GM18861 (cell line): ENCODE measurements around the gene LRCH1.
A peak's percentile ranks its signal among the peaks of the same experiment; 100 is the strongest.

ENCODE experiments used
- ATAC-seq: cut with Tn5 transposase; IDR thresholded peaks from one replicate; pipeline ENCODE4 v1.9.1; 2021; ENCODE audit not compliant: unreplicated experiment

Gene LRCH1

DNA sequence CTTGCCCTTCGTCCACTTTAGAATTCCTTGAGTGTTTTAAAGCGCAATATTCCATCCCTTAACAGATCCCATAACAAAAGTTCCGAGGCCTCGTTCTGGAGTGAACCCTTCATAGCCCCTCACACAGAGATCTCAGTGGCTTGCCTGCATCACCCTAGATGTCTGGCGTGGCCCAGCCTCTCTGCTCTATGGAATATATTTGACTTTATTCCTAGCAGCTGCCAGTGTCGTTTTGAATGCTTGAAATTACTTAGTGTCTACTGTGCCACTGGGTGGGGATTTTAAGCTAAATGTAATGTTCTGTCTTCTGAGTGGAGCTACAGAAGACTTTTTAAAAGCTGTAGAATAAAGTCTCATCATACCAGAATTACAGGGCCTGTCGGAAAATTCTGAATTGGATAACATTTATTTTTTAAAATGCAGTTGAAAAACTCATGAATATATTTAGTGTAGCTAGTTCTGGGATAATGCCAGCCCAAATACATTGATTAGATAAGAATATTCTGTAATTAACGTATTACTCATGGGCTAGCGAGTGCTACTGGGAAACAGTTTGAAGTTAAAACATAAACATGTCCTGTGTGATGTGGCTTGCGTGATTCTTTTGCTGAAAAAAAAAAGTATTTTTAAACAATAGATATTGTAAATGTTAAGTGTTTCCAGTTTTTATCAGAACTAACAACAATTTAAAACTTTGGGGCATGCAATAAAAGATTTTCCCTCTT, 132.2 kb downstream of the LRCH1 start:
- no peak for ATAC-seq

DNA sequence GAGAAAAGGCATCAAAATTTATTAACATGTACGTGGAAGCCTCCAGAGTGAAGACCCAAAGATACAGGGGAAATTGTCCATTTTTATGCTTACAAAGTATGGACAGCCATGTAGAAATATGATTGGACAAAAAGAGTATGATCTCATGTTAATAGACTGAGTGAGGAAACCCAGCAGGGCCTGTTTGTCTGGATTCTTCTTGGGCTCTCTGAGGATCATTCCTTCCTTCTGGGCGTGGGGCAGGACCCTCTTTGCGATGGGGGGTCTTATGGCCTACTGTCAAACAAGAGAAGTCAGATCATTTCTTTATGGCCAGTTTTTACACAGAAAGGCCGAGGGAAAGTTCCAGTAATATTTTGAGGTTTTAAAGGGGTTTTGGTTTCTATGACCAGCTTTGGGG, 133.2 kb downstream of the LRCH1 start:
- no peak for ATAC-seq

DNA sequence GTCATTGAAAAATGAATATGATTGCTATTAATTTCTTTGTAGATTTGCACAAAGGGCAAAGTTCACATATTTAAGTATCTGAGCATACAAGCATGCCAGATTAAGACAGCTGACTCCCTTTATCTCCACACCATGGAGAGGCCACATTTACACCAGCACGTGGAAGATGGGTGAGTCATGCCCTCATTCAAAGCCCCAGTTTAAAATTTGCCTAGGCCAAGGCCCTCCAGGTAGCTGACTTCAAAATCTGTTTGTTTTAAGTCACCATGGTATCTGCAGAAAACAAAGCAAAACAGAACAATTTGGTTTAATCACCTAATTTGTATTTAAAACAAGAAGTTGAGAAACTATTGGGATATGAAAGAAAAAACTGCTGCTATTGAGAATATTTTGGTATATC, 134.8 kb downstream of the LRCH1 start:
- ATAC-seq: peak; percentile 61

DNA sequence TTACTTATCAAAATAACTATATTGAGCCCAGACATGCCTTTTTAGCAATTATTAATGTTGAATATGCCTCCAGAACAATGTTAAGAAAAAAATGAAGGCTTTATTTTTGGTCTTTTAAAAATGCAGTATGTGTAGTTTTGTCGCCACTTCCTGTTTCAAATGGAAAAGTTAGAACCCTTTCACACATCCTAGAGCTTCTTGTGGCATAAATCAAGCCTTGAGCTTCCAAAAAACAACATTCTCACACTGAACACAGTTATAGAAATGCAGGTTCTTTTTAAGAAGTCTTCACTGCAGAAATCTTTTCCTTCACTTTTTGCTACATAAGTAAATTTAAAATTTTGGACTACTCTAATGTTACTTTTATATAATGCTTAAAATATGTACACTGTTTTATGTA, 135.3 kb downstream of the LRCH1 start:
- ATAC-seq: no peak

DNA sequence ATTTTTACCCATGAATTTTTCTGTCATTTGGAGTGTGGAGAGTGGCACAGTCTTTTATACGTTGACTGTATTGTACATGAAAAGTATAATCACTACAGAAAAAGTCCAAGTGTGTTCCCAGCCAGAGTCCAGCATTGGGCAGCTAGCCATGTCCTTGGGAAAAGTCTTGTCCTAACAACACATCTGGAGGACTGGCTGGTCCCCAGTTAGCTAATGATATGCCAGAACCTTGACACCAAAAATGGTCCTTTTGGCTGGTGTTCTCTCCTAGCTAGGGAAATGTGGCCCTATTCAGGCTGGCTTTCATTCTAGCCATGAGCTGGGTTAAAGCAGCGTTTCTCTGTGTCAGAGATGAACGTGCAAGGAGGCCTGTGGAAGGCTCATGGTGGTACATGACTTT, 145.0 kb downstream of the LRCH1 start:
- no peak for ATAC-seq

DNA sequence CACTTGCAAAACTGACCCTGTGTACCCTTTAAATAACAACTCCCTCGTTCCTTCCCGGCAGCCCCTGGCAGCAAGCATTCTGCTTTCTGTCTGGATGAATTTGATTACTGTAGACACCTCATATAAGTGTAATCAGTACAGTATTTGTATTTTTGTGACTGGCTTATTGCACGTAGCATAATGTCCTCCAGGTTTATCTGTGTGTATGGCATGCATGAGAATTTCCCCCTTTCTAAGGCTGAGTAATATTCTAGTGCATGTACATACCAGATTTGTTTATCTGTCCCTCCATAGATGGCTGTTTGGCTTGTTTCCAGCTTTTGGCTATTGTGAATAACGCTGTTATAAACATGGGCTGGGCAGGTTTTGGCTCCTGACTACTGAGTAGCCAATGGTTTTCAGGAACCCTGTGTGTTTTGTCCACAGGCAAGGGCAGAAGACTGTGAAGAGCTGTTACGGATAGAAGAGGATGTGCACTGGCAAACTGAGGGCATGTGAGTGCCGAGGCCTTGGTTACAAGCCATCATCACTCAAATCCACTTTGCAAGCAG, 146.0 kb downstream of the LRCH1 start:
- no peak for ATAC-seq

DNA sequence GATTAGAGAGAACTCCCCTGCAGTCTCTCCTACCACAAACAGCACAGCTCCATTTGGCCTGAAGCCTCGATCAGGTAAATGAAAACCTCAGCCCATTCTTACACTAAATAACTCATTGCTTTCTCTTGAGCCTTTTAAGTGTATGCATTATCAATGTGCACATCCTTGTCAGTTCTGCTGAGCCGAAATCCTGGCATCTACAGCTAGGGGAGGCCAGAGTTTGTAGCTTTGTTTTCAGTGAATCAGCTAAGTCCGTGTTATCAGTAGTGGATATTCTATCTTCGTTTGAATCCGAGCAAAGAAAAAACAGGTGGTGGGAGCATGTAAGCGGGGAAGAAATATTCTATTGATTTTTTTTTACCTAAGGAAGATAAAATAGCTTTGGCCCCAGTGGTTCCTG, 159.6 kb downstream of the LRCH1 start:
- ATAC-seq: no peak

DNA sequence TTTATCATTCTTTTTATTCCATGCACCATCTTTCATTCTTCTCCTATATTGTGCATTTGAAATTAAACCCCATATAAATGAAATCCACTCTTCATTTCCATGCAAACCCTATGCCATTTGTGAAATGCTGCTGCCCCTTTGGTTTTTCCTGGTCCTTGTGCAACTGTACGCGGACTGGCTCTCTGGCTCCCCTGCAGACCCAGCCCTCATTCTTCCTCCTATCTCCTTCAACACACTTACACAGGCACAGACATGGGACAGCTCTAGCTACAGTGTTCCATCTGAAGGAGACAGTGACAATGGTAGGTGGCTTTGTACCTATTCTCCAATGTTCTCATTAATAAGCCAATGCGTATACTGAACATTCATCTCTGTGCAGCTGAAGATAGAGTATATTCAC, 162.4 kb downstream of the LRCH1 start:
- ATAC-seq: no peak

DNA sequence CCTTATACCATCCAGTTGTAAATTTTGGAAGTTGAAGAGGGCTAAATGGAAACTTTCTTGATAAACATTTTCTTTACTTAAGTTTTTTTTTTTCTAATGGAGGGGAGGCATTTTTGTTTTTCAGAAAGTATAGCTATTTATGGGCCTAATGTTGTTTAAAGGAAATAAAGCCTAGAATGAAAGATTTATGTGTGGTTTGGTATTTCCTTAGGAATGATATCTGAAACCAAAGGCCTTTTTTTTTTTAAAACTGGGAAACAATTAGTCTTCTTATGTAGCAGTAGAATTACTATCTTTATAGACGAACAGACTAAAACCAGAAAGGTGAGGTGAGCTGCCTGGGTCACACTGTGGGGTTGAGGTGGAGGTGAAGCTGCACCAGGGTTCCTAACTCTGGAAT, 163.9 kb downstream of the LRCH1 start:
- ATAC-seq: no peak

DNA sequence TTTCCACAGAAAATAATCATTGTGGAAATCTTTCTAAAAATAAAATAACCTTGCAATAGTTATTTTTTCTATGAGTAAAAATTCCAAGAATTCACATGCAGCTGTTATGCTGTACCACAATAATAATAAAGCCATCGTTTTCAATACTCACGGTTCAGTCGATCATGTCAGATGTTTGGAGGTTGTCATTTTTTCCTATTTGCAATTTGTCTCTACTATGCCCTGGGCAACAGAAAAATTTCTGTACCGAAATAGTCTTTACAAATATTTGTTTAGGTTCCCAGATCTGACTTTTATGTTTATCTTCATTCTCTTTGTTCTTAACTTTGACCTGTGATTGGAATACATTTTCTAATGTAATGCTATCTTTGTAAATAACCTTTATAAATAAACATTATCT, 164.3 kb downstream of the LRCH1 start:
- no peak for ATAC-seq

DNA sequence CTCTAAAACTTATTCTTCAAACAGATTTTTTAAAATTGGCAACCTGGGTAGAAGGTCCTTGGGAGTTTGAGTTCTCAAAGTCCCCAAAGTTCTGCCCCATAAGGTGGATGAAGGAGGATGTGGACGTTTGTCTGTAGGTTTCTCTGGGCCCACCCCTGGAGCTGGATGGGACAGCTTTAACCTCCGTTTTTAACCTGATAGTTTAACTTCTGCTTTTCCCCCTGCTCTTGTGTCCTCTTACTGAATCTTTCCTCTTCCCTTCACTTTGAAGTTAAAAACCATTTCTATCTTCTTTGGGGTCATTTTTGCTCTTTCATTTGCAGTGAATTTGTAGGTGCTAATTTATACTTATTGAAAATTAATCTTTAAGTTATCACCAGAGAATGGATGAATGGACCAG, 164.9 kb downstream of the LRCH1 start:
- ATAC-seq: no peak

DNA sequence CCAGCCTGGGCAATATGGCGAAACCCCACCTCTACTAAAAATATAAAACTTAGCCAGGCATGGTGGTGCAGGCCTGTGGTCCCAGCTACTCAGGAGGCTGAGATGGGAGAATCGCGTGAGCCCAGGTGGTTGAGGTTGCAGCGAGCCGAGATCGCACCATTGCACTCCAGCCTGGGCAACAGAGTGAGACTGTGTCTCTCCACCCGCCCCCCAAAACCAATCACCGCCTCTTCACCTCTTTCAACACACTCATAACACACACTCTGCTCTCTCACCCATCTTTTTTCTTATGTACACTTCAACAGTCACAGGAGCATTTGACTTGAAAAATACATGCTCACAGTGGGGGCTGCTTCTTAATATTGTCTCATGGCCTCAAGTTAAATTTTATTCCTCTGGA, 167.2 kb downstream of the LRCH1 start:
- no peak for ATAC-seq

DNA sequence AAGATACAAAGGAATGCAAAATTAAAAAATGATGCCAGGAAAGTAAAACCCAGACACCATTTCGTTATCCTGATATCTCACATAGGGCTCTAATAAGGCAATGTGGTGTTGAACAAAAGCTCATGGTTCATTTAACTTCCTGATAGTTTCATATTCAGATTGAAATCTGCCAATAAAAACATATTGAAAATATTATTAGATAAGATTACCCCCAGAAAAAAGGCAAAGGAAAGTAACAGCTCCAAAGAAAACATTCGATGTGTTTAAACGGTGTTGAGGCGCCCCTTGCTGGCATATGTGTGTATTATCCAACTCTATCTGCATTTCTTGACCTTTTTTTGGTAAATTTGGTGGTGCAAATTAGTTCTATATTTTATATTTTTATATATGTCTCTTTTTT, 168.1 kb downstream of the LRCH1 start:
- no peak for ATAC-seq

DNA sequence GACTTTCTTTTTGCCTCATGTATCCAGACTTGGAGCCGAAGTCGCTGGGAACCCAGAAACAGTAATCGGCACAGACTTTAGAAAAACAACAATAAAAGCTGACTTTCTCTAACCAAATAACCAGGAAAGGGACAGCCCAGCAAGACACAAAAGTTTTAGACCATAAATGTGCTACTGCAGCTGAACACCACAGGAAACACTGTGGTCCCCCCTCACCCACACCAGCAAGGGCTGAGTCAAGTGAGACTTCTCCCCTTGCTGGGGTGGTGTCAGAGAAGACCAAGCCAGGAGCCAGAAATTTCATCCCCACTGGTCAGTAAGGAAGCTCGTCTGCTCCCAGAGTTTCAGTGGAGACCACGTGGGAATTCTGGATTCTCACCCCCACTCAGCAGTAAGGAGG, 173.4 kb downstream of the LRCH1 start:
- ATAC-seq: no peak

DNA sequence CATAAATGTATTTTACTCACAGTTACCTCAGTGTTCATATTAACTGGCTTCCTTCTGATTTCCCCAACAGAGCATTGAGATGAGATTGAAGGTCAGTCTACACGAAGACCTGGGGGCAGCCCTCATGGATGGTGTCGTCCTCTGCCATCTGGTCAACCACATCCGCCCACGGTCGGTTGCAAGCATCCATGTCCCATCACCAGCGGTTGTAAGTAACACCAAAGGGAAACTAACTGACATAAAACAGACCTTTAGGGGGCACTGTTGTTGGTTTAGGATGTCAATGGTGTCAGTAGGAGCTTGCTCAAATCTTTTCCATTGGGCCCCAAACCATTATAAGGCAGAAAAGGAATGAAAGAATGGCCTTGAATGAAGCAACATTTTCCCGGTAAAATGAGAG, 175.8 kb downstream of the LRCH1 start:
- no peak for ATAC-seq

DNA sequence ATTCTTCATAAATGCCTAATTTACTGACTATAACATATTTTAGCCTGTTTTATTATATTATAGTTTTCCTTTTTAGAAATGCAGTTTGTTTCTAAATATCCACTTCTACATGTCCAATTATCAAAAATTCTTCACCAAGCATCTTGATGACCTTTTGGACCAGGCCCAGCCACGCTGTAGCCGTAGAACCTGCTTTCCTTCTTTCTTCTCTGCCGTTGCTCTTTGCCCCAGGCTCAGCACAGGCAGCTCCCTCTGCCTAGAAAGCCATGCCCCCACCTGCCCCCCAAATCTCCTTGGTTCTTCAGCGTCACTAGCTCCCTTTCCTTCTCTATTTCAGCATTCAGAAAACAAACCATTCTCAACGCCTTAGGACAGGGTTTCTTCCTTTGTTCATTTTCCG, 178.6 kb downstream of the LRCH1 start:
- ATAC-seq: no peak

DNA sequence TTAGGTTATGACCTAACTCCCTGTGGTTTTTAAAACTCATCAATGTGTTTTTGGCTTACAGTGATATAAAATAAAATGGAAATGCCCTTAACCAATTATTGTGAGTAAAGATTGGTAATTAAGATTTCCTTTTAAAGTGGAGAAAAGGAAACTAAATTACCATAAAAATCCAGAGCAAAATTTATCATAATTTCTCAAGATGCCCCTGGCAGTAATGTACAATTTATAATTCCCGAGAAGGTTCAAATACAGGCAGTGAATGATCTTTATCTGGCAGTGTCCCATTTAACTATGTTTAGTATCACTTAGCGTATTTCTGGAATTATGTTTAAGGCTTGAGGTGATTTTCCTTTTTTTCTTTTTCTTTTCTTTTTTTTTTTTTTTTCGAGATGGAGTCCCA, 182.5 kb downstream of the LRCH1 start:
- ATAC-seq: no peak

DNA sequence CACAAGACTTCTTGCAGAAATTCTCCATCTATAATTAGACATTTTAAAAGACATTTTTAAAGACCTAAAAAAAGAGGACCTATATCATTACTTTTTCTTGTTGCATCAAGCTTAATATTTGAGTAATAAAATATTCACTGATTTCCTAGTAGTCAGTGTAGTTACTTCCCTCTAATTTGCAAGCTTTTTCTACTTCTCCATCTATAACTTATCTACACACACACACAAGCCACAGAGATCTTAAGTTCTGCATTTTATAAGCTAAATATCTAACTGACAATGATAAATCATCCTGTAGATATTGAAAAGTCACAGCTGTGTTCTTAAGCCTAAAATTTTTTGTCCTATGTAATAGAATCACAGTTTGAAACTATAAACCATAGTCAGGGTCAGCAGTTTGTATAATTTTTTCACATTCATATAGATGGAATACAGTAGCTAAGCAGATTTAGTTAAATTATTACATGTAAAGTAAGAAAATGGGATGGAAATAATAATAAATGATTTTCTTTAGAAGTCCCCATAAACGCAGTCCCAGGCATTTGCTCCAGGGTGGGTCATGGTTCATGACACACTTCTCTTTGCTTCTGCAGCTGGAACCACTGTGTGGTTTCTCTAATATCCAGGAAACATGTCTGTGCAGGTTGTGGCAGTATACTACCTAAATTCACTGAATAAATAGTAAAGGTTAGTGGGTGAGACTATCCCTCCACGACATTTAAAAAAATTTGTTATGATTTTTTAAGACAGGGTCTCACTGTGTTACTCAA, 183.8 kb downstream of the LRCH1 start:
- ATAC-seq: no peak

DNA sequence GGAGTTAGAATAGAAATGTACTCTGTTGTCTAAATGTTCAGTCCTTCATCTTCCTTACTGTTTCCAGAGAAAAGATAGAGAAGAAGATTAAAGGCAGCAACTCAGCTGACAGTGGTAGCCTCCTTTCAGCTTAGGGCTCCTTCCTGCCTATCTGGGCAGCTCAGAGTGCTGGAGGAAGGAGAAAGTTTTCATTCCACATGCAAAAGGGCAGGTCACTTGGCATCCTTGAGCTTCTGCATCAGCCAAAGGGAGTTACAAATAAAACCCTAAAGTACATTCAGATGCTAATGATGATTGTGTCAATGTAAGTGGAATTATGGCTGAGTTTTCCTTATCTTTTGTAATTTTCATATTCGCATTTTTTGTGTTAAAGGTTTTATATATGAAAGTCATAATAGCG, 185.1 kb downstream of the LRCH1 start:
- ATAC-seq: no peak

DNA sequence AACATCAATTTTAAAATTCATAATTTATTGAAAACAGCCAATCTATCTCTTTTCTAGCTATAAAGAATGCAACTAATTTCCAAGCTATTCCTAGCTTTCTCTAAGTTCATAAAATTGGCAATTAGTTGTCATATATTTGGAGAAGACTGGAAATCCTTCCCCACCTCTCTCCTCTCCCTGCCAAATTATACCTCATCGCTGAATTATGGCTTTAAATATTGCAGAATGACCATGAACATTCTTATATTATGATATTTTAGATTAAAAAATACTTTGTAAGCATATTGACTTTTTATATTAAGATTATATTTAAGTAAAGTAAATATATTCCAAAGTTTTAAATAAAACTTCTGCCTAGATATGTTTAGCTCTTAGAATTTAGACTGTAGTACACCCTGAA, 185.8 kb downstream of the LRCH1 start:
- ATAC-seq: no peak

DNA sequence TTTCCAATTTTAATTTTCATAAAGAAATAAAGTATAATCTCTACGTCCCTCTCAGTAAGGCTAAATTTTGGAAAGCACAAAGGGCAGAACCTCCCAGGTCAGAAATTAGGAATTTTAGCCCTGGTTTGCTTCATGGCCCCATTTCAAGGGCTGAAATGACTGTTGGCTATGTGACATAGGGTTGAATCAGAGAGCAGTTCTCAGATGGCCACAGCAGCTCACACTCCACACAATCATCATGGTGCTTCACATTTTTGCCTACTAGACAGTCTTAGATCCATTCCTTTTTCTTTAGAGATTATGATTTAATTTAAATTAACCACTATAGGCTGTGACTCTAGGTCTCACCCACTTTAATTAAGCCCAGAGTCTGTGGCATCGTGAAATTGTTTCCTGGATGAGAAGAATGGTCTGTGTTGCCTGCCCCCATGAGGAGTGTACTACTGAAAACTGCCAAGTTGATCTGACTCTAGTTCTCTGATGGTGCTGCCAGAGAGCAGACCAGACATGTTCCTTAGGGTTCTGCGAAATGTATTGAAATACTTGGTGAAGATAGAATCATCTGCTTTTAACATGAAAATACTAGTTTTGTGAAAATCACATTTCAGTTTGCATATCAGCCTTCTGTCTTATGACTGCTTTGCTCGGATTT, 186.6 kb downstream of the LRCH1 start:
- no peak for ATAC-seq

DNA sequence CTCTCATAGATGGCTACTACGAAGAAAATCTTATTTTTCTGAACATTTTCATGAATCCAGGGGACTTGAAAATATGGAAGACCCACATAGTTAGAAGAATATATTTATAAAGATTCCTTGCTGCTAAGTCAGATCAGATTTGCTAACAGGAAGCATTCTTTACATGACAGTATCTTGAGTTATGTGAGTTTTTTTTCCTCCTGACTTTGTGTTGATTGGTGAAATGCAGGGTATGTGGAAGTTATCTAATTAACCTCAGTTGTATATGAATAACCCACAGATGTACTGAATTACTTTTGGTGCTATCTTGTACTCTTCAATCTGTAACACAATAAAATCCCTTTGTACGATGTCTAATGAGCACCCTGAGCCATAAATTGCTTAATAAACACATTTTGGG, 190.2 kb downstream of the LRCH1 start:
- ATAC-seq: no peak
